AG04450 (cell line): Measurements from ENCODE around the gene GOPC. TPM values are rescaled to one million over a fixed set of nuclear protein-coding genes. Genes with fewer than 3 reads are reported as not detected.

Experiments
- CTCF ChIA-PET: fragments of 300-600, 350-600 bp; formaldehyde crosslinking; extraction: SDS; loops from one replicate; lab custom pipeline; 2022; ENCODE audit warnings: antibody characterized with exemption, inconsistent platforms; lab: Charles Lee
- POLR2A ChIA-PET: fragments of 350-600 bp; formaldehyde crosslinking; extraction: SDS; loops from one replicate; lab custom pipeline; 2021; ENCODE audit warnings: antibody characterized with exemption, inconsistent platforms; lab: Yijun Ruan, JAX
- DNase-seq: peaks from one replicate; pipeline ENCODE4 v3.0.0-alpha.2; 2011; ENCODE audit warnings: low read depth, low spot score
- H3K27ac ChIP-seq: one replicate; pipeline ENCODE4 v1.5.1; 2012; ENCODE audit warnings: low read depth, low read length, control low read depth
- H3K27me3 ChIP-seq: one replicate; pipeline ENCODE4 v1.6.0; 2012; ENCODE audit warnings: low read length; ENCODE audit not compliant: control insufficient read depth, insufficient read depth
- H3K4me3 ChIP-seq: 2 replicates; pipeline ENCODE4 v1.5.1; 2011; ENCODE audit warnings: mild to moderate bottlenecking, low read depth, low read length, control low read depth
- H3K9me3 ChIP-seq: 2 replicates; pipeline ENCODE4 v1.5.1; 2012; ENCODE audit warnings: low read length; ENCODE audit not compliant: control insufficient read depth, insufficient read depth
- polyA plus RNA-seq: library from polyadenylated mRNA; depleted of rRNA; stranded (reverse); fragments of >200 nt; gene quantifications from 2 replicates; pipeline ENCODE4 v1.2.3, GENCODE V29; 2011
- TF ChIP-seq, protein P1 (sequence below): IDR thresholded peaks from 2 replicates; pipeline ENCODE4 v1.5.1; 2011; ENCODE audit warnings: low read depth, low read length, control low read depth, inconsistent platforms

GOPC gene
- polyA plus RNA-seq, 1 experiment = 37.8 TPM

DNA sequence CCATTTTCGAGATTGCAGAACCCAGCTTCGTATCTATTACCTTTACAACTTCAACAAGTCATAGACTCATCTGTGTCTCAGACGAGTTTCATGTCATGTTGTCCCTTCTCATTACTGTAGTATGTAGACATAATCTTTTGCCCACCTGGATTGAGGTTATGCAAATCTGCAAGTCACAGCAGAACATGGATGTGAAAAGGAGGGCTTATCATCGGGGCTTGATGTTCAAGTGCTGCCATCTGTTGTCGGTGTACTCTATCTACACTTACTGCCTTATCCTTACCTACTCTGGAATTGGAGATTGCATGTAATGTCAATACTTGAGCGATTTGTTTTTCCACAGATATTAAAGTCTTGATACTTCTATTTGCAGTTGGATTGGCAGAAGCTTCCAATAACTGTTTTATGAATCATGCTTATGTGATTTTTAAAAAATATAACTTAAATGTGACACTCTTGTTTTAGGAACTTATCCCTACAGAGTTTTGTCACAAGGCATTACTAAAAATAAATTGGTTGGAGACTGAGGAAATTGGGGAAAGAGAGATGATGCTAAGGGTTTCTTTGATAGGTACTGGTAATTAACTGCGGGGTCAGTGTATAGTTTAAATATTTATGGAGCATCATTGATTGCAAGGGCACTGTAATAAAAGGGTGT, 3.0 kb upstream of the GOPC start:
- Histone ChIP-seq H3K27me3 (no peaks in the 10 kb centered on the region), H3K9me3 (no peaks in the 10 kb centered on the region), H3K27ac (no peak overlapping the region), H3K4me3 (no peak overlapping the region)
- CTCF ChIA-PET = interaction anchor here (0.5 to 6.2 kb wide), 41 partner anchors 8 to 266 kb away, joined by 3 to 145 read pairs (median 5); no protein-coding TSS in a partner anchor
- TF ChIP-seq, protein P1, sequence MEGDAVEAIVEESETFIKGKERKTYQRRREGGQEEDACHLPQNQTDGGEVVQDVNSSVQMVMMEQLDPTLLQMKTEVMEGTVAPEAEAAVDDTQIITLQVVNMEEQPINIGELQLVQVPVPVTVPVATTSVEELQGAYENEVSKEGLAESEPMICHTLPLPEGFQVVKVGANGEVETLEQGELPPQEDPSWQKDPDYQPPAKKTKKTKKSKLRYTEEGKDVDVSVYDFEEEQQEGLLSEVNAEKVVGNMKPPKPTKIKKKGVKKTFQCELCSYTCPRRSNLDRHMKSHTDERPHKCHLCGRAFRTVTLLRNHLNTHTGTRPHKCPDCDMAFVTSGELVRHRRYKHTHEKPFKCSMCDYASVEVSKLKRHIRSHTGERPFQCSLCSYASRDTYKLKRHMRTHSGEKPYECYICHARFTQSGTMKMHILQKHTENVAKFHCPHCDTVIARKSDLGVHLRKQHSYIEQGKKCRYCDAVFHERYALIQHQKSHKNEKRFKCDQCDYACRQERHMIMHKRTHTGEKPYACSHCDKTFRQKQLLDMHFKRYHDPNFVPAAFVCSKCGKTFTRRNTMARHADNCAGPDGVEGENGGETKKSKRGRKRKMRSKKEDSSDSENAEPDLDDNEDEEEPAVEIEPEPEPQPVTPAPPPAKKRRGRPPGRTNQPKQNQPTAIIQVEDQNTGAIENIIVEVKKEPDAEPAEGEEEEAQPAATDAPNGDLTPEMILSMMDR = peak; percentile 86
- POLR2A ChIA-PET = no interaction called here
- DNase-seq = peak; percentile 66

DNA sequence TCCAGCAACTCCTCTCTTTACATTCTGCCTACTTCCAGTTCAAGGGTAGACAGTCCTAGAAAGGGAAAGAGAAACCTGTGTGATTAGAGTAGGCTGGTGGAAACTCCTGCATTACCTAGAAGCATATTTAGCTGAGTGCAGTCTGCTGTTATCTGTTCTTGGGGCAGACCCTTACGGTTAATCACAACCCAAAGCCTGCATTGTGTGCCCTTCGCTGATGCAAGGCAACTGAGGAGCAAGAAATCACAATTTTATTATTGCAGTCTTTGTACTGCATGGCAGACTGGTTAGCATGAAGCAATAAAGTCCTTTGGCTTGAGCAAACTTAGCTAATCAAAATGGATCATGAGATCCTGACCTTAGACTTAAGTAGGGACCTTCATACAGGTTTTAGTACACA, 1.5 kb upstream of the GOPC start:
- no peak overlapping the region for H3K4me3 ChIP-seq
- H3K9me3 ChIP-seq = no peaks in the 10 kb centered on the region
- DNase-seq = no peak
- CTCF ChIA-PET = interaction anchor here (0.7 to 6.2 kb wide), 21 partner anchors 9 to 260 kb away, joined by 3 to 145 read pairs (median 7); no protein-coding TSS in a partner anchor
- POLR2A ChIA-PET = no interaction called here
- no peak overlapping the region for H3K27ac ChIP-seq
- H3K27me3 ChIP-seq = no peaks in the 10 kb centered on the region
- TF ChIP-seq, protein P1 = no peak

DNA sequence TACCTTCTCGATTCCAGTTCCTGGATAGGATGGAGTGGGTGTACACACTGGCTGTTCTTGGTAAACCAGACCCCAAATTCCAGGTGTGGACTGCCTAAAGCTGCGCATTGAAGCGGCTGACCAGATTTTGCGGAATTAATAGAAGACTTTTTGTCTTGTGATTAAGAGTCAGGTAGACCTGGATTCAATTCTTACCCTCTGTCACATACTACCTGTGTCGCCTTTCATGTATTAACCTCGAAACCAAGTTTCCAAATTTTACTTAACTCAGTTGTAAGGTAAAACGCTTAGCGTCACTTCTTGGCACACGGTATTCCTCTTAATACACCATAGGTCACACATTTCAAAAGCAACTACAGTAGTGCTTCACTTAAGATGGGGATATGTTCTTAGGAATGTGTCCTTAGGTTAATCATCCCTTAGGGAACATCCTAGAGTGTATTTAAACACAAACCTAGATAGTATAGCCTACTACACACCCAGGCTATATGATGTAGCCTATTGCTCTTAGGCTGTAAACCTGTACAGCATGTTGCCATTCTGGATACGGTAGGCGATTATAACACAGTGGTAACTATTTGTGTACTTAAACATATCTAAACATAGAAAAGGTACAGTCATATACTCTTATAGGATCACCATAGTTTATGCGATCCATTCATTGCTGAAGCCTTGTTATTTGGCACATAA, 733 bp upstream of the GOPC start:
- ChIA-PET POLR2A (interaction anchor here (0.6 to 1.9 kb wide), 7 partner anchors 45 to 162 kb away, joined by 3 to 18 read pairs (median 3); no protein-coding TSS in a partner anchor), CTCF (interaction anchor here (0.8 to 6.2 kb wide), 14 partner anchors 13 to 682 kb away, joined by 3 to 145 read pairs (median 6); no protein-coding TSS in a partner anchor)
- Histone ChIP-seq H3K9me3 (no peaks in the 10 kb centered on the region), H3K27me3 (no peaks in the 10 kb centered on the region), H3K4me3 (peak overlapping the region; percentile 93), H3K27ac (peak overlapping the region; percentile 92)
- no peak for DNase-seq
- TF ChIP-seq, protein P1 = no peak

DNA sequence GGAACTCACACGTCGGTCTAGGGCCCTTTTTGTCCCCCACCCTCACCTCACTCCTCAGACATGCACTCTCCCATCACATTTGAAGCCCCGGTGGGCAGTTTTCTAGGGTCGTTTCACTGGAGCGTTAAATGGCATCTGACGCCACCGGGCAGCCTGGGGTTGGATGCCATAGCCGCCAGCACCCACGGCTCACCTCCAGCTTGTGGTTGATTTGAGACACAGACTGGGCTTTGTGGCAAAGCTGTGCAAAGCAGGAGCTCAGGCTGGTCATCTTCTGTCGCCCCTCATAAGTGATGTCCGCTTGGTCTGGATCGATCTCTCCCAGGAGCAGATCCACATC, 530 bp downstream of the GOPC start:
- POLR2A ChIA-PET = interaction anchor here (0.5 to 1.9 kb wide), 4 partner anchors 38 to 153 kb away, joined by 5 to 18 read pairs (median 6); no protein-coding TSS in a partner anchor
- DNase-seq = no peak

More for the DNA sequence above, 530 bp downstream of the GOPC start:
- Histone ChIP-seq H3K27me3 (no peaks in the 10 kb centered on the region), H3K27ac (peak overlapping the region; percentile 92), H3K9me3 (no peaks in the 10 kb centered on the region), H3K4me3 (peak overlapping the region; percentile 93)
- TF ChIP-seq, protein P1 = no peak
- CTCF ChIA-PET = interaction anchor here (0.5 to 3.1 kb wide), 9 partner anchors 11 to 683 kb away, joined by 3 to 47 read pairs (median 4); no protein-coding TSS in a partner anchor
